ENCODE results near the gene GARIN1A.

GARIN1A gene

DNA sequence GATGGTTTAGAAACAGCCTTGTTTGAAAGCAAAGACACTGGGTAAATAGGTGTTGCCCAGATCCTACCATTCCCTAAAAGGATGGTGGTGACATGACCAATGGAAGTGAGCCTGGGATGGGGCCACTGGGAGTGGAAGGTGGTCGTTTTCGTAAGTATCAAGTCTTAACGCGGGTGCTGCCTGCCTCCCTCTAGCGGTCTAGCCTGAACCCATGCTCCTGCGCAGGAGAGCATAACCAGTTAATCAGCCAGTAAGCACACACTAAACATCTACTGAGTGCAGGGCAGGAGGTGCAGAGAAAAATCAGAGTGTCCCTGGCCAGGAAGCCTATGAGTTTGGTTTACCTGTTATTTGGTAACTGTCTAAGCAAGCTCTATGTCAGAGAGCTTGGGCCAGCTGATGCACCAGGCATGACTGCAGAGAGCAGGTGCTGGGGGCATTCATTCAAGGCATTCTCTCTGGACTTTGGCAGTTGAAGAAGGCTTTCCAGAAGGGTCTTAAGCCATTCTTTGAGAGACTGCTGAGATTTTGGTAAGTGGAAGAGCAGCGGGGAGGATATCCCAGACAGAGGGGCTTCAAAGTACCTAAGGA, 930 bp downstream of the GARIN1A start (continued):
- TF ChIP-seq, protein P1, sequence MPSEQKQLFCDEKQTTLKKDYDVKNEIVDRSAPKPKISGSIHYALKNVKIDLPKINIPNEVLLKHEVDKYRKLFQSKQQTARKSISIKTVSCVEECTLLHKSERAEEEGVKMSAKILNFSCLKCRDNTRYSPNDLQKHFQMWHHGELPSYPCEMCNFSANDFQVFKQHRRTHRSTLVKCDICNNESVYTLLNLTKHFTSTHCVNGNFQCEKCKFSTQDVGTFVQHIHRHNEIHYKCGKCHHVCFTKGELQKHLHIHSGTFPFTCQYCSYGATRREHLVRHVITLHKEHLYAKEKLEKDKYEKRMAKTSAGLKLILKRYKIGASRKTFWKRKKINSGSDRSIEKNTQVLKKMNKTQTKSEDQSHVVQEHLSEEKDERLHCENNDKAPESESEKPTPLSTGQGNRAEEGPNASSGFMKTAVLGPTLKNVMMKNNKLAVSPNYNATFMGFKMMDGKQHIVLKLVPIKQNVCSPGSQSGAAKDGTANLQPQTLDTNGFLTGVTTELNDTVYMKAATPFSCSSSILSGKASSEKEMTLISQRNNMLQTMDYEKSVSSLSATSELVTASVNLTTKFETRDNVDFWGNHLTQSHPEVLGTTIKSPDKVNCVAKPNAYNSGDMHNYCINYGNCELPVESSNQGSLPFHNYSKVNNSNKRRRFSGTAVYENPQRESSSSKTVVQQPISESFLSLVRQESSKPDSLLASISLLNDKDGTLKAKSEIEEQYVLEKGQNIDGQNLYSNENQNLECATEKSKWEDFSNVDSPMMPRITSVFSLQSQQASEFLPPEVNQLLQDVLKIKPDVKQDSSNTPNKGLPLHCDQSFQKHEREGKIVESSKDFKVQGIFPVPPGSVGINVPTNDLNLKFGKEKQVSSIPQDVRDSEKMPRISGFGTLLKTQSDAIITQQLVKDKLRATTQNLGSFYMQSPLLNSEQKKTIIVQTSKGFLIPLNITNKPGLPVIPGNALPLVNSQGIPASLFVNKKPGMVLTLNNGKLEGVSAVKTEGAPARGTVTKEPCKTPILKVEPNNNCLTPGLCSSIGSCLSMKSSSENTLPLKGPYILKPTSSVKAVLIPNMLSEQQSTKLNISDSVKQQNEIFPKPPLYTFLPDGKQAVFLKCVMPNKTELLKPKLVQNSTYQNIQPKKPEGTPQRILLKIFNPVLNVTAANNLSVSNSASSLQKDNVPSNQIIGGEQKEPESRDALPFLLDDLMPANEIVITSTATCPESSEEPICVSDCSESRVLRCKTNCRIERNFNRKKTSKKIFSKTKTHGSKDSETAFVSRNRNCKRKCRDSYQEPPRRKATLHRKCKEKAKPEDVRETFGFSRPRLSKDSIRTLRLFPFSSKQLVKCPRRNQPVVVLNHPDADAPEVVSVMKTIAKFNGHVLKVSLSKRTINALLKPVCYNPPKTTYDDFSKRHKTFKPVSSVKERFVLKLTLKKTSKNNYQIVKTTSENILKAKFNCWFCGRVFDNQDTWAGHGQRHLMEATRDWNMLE (tag by site-specific recombination; conservative IDR thresholded peaks at IDR 0.05; ENCODE audit: low read depth): no peak
- TF ChIP-seq ZNF624 (tag by site-specific recombination; IDR thresholded peaks at IDR 0.05) (no peak), ZNF585B (tag by site-specific recombination; IDR thresholded peaks at IDR 0.05) (no peak), ZNF600 (tag by site-specific recombination; IDR thresholded peaks at IDR 0.05) (no peak), ZNF76 (tag by site-specific recombination; IDR thresholded peaks at IDR 0.05; ENCODE audit: borderline replicate concordance, low read depth) (no peak), ZNF501 (tag by site-specific recombination; IDR thresholded peaks at IDR 0.05) (no peak), KLF8 (tag by site-specific recombination; IDR thresholded peaks at IDR 0.05) (no peak), ZSCAN30 (tag by site-specific recombination; IDR thresholded peaks at IDR 0.05) (no peak), ZNF366 (tag by site-specific recombination; conservative IDR thresholded peaks at IDR 0.05) (no peak), ZNF837 (tag by site-specific recombination; IDR thresholded peaks at IDR 0.05) (no peak), ZFP69B (tag by site-specific recombination; IDR thresholded peaks at IDR 0.05) (no peak)
- TF ChIP-seq, protein P2, sequence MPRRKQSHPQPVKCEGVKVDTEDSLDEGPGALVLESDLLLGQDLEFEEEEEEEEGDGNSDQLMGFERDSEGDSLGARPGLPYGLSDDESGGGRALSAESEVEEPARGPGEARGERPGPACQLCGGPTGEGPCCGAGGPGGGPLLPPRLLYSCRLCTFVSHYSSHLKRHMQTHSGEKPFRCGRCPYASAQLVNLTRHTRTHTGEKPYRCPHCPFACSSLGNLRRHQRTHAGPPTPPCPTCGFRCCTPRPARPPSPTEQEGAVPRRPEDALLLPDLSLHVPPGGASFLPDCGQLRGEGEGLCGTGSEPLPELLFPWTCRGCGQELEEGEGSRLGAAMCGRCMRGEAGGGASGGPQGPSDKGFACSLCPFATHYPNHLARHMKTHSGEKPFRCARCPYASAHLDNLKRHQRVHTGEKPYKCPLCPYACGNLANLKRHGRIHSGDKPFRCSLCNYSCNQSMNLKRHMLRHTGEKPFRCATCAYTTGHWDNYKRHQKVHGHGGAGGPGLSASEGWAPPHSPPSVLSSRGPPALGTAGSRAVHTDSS (tag by site-specific recombination; IDR thresholded peaks at IDR 0.05): no peak

DNA sequence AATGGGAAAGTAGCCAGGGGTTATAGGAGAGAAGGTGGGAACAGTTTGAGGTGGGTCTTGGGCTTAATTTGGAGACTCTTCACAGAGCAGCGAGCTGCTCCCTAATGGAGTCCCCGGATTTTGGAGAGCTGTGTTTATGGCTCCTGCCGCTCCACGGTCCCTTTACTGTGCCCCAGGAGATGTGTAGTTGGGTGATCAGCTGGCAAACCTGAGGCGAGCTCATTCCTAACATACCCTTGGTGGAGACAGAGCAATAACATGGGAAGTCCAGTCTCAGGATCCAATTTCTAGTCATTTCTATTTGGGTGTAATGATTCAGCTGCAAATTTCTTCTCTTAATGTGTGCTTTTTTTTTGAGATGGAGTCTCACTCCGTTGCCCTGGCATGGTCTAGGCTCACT, 1.5 kb downstream of the GARIN1A start:
- Histone ChIP-seq H3K27ac (ENCODE audit: extremely low read depth, low read depth, low read length) (no peak overlapping the region), H3K4me1 (ENCODE audit: control insufficient read depth, insufficient read depth, low read length) (no peaks in the 10 kb centered on the region), H3K4me3 (ENCODE audit: low read depth, low read length) (no peak overlapping the region), H3K9me3 (ENCODE audit: control insufficient read depth, insufficient read depth, low read depth, low read length) (no peaks in the 10 kb centered on the region), H3K36me3 (ENCODE audit: control insufficient read depth in 2 of 2, insufficient read depth in 1 of 2, low read length in 2 of 2) (no peaks in the 10 kb centered on the region; a peak in 1 of 3 replicates)
- ChIA-PET POLR2A (no interaction called here), CTCF (interaction anchor here (0.7 to 1.4 kb wide), 8 partner anchors 9 to 224 kb away, joined by 3 to 5 read pairs (median 3); no protein-coding TSS in a partner anchor)
- no peak for TF ChIP-seq ZNF530 (tag by site-specific recombination; IDR thresholded peaks at IDR 0.05; ENCODE audit: low read depth)
- no peak for TF ChIP-seq MZF1 (tag by site-specific recombination; IDR thresholded peaks at IDR 0.05; ENCODE audit: borderline replicate concordance)
- TF ChIP-seq, protein P3, sequence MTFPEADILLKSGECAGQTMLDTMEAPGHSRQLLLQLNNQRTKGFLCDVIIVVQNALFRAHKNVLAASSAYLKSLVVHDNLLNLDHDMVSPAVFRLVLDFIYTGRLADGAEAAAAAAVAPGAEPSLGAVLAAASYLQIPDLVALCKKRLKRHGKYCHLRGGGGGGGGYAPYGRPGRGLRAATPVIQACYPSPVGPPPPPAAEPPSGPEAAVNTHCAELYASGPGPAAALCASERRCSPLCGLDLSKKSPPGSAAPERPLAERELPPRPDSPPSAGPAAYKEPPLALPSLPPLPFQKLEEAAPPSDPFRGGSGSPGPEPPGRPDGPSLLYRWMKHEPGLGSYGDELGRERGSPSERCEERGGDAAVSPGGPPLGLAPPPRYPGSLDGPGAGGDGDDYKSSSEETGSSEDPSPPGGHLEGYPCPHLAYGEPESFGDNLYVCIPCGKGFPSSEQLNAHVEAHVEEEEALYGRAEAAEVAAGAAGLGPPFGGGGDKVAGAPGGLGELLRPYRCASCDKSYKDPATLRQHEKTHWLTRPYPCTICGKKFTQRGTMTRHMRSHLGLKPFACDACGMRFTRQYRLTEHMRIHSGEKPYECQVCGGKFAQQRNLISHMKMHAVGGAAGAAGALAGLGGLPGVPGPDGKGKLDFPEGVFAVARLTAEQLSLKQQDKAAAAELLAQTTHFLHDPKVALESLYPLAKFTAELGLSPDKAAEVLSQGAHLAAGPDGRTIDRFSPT (tag by site-specific recombination; IDR thresholded peaks at IDR 0.05): no peak
- no peak for TF ChIP-seq ZNF404 (tag by site-specific recombination; IDR thresholded peaks at IDR 0.05)
- no peak for TF ChIP-seq ZNF16 (tag by site-specific recombination; IDR thresholded peaks at IDR 0.05; ENCODE audit: low read depth)
- no peak for TF ChIP-seq ZNF169 (tag by site-specific recombination; IDR thresholded peaks at IDR 0.05)
- no peak for TF ChIP-seq ZNF621 (tag by site-specific recombination; IDR thresholded peaks at IDR 0.05)
- no peak for TF ChIP-seq ZNF776 (tag by site-specific recombination; IDR thresholded peaks at IDR 0.05; ENCODE audit: borderline replicate concordance)
- TF ChIP-seq ZNF266 (tag by site-specific recombination; IDR thresholded peaks at IDR 0.05; ENCODE audit: low read depth): no peak
- TF ChIP-seq KLF9 (tag by site-specific recombination; IDR thresholded peaks at IDR 0.05; ENCODE audit: low read depth): no peak
- no peak for TF ChIP-seq ZBTB8A (tag by site-specific recombination; IDR thresholded peaks at IDR 0.05)
- TF ChIP-seq ZNF623 (tag by site-specific recombination; IDR thresholded peaks at IDR 0.05): no peak
- TF ChIP-seq ZNF791 (tag by site-specific recombination; IDR thresholded peaks at IDR 0.05): no peak

All from HEK293 (cell line).